ENCODE measurements around the gene LIPG.

Gene LIPG

DNA sequence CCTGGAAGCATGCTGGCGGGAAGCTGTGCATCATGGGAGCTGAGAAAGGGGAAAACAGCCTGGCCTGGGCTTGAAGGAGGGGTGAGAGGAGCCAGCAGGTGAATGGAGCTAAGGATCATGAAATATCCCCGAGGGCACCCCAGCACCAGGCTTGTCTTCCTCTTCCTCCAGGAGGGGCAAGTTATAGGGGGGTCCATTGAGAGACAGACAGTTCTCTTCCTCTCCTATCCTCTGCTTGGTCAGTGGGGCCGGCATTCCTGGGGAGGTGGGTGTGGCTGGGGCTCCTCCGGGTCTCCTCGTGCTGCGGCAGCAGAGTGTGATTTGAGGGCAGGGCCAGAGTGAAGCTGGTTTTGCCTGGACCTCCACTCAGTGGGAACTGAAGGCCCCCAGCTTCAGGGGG is 78.9 kb downstream of the LIPG start:
- no peak for DNase-seq

DNA sequence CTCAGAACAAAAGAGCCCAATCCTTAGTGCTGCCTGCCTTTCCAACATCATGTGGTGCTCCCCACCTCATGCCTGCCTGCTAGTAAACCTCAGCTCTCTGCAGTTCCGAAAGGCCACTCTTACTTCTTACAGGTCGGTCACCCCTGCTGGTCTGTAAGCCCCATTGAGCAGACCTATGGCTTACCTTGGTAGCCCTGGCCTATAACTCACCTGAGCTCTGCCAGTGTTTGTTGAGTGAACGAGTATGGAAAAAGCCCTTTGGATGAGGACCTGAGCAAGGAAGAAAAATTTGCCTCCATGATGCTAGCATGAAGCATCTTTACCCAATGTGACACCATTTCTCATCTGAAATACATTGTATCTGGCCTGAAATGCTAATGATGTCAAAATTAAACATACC is 83.3 kb downstream of the LIPG start:
- no peak for DNase-seq

DNA sequence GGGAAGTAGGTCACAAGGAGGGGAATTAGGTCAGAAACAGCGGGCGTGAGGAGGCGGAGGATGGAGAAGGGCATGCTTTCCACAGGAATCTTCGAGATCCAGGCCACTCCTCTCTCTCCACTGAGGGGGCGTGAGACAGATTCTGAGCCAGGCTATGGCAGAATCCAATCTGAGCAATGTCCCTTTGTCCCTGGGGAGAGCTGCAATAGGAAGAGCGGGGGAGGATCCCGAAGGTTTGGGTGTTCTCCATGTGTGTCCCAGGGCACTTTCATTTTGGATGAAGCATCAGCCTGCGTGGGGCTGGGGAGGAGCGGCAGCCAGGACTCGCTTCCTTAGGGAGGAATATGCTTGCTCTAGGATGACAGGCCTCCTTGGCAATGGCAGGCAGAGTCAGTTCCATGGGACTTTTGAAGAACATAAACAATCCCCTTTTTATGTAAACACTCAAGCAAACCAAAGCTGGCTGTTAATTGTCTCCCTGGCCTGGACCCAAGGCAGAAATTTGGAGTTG is 84.0 kb downstream of the LIPG start:
- no peak for DNase-seq

DNA sequence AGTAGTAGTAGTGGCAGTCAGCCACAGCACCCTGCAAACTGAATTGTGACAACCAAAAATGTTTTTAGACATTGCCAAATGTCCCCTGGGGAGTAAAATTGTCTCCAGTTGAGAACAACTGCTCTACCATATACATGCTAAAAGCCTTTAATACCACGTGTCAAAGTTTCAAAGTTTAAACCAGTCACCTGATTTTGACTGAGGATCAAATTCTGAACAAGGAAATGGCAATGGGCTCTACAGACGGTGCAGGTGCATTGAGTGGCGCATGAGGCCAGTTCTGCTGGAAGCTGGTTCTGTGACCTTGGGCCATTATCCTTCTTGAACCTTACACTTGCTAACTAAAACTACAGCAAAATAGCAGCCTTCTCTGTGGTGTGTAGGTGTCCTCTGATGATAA is 85.0 kb downstream of the LIPG start:
- no peak for DNase-seq

DNA sequence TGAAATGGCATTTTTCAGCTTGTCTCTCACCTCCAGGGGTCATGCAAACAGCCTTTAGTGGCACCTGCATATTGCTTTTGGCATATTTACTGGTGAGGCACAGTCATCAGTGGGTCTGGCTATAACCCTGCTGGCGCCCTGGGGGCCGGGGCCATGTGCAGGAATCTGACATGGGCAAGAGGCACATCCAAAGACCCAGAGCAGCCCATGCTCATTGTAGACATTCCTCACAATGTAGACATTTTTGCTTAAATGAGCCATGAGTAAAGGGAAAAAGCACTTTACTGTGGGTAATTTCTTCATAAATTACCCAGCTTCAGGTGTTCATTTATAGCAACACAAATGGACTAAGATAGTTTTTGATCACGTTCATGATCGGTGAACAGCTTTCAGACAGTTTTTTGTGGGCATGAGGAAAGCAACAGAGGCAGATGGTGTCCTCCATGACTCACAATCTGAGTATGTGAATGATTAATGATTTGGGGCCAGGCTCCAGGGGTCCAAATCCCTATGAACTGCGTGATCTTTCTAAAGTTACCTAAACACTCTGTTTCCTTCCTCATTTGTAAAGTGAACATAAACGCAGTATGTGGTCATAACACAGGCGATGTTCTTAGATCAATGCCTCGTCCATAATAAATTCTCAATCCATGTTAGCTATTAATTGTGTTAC is 85.8 kb downstream of the LIPG start:
- no peak for DNase-seq

DNA sequence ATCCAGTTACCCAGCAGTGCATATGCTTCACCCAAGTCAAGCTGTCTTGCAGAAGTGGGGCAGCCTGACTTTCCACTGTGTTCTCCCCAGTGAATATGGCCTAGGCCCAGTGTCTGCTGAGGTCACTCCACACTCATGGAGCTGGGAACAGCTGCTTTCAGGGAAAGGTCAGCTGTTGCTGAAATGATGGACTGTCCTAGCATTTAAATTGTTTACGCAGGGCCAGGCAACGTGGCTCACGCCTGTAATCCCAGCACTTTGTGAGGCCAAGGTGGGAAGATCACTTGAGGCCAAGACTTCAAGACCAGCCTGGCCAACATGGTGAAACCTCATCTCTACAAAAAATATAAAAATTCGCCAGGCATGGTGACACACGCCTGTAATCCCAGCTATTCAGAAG is 86.5 kb downstream of the LIPG start:
- DNase-seq: no peak
